Central memory CD4-positive, alpha-beta T cell (primary cell): Measurements from ENCODE around the gene FAM78B.

Source experiments
- DNase-seq: peaks from one replicate; pipeline ENCODE4 v3.0.0; 2022

The FAM78B gene

GRCh38 chr1:166116026-166116425 lies 50.8 kb downstream of the FAM78B start:
- no peak for DNase-seq

GRCh38 chr1:166114419-166114818 lies 52.4 kb downstream of the FAM78B start:
- DNase-seq, result no peak

- no peak for DNase-seq
Measured at GRCh38 chr1:166113630-166114029, 53.2 kb downstream of the FAM78B start.

GRCh38 chr1:166113031-166113430 lies 53.8 kb downstream of the FAM78B start:
- DNase-seq, result no peak

GRCh38 chr1:166112425-166112824 lies 54.4 kb downstream of the FAM78B start:
- DNase-seq, result no peak

GRCh38 chr1:166111430-166111829 lies 55.4 kb downstream of the FAM78B start:
- no peak for DNase-seq

GRCh38 chr1:166090244-166090643 lies 76.6 kb downstream of the FAM78B start:
- no peak for DNase-seq

GRCh38 chr1:166089804-166090203 lies 77.0 kb downstream of the FAM78B start:
- no peak for DNase-seq

- no peak for DNase-seq
Measured at GRCh38 chr1:166088572-166088955, 78.2 kb downstream of the FAM78B start.

GRCh38 chr1:166087734-166088571 lies 78.8 kb downstream of the FAM78B start:
- no peak for DNase-seq

GRCh38 chr1:166086113-166086883 lies 80.5 kb downstream of the FAM78B start:
- DNase-seq, result no peak

- DNase-seq, result no peak
Measured at GRCh38 chr1:166084613-166085012, 82.2 kb downstream of the FAM78B start.

GRCh38 chr1:166083887-166084286 lies 82.9 kb downstream of the FAM78B start:
- DNase-seq, result peak; percentile 15

GRCh38 chr1:166082601-166083000 lies 84.2 kb downstream of the FAM78B start:
- no peak for DNase-seq

- no peak for DNase-seq
Measured at GRCh38 chr1:166080967-166081870, 85.6 kb downstream of the FAM78B start.

- no peak for DNase-seq
Measured at GRCh38 chr1:166080277-166080966, 86.4 kb downstream of the FAM78B start.

GRCh38 chr1:166079276-166079675 lies 87.5 kb downstream of the FAM78B start:
- DNase-seq, result no peak

GRCh38 chr1:166073489-166073888 lies 93.3 kb downstream of the FAM78B start:
- no peak for DNase-seq

GRCh38 chr1:166069390-166069789 lies 97.4 kb downstream of the FAM78B start:
- no peak for DNase-seq

GRCh38 chr1:166066107-166066506 lies 100.7 kb downstream of the FAM78B start:
- no peak for DNase-seq

- DNase-seq, result no peak
Measured at GRCh38 chr1:166064951-166065350, 101.8 kb downstream of the FAM78B start.

- no peak for DNase-seq
Measured at GRCh38 chr1:166064313-166064926, 102.4 kb downstream of the FAM78B start.
